Measurements from ENCODE around the gene DLGAP1.

GRCh38 chr18:3832025-3832638 is 623.0 kb downstream of the DLGAP1 start:
- TF ChIP-seq CTCF (IDR thresholded peaks at IDR 0.05; ENCODE audit: poor library complexity) (no peak), EZH2 (IDR thresholded peaks at IDR 0.05; ENCODE audit: borderline replicate concordance) (no peak), EZH2phosphoT487 (IDR thresholded peaks at IDR 0.05; ENCODE audit: low read depth, severe bottlenecking, unreplicated experiment) (no peak)
